NCI-H446 treated with DMSO at 0.1 percent for 48 hours (cell line): ENCODE measurements around the gene MICB.
"Not testable (repeated sequence)": the region's sequence is repeated elsewhere in the genome, so short reads cannot be mapped to it uniquely, and the experiment has no call there.

Source experiments
- DNase-seq: peaks from one replicate; lab custom pipeline; 2025; lab: John Stamatoyannopoulos, UW

Gene MICB

DNA sequence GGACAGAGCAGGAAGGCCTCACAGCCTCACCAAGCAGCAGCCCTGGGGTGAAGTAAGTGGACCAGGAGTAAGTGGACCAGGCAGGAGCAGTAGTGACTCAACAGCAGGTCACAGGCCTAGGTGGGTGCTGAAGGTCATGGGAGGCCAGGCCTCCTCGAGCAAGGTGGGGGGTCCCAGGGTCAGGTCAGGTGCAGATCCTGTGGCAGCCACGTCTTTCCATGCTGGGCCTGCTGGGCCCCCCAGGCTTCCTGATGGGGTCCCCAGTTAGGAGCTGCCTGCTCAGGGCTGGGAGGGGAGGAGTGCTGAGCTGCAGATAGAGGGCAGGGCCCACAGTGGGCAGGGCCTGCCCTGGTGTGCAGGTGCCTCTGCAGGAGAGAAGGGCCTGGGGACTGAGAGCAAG lies 11.1 kb downstream of the MICB start:
- not testable (repeated sequence) for DNase-seq

- DNase-seq: no peak
Measured at GRCh38 chr6:31510007-31510406, 12.1 kb downstream of the MICB start.

DNA sequence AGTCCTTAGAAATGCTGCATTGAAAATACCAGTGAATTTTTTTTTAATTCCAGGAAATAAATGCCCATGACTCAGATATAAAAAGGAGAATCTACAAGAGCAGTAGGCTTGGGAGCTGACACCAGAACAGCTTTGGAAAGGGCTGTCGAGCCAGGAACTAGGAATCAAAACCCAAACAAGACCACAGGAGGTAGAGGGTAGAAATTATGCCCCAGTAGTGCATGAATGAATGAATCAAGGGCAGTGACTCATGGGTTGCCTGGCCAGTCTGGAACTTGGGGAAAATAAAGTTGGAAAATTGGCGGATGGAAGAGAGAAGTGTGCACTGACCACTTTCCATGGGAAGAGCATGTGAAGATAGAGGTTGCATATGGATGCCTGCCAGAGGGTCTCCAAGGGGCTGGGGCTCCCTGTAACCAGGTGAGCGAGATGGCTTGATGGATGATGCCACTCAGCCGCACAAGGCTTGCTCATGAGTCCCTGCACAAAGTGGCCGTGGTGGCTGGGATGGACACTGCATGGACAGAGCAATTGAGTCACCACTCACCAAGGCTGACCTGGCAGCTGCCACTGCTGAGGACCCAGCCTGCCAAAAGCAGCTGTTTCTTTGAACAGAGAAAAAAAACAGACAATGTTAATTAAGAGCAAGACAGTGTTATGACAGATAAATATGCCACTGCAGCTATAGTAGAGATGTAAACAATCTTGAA lies 15.7 kb downstream of the MICB start:
- no peak for DNase-seq

- DNase-seq: no peak
Measured at GRCh38 chr6:31521835-31522234, 23.9 kb downstream of the MICB start.

DNA sequence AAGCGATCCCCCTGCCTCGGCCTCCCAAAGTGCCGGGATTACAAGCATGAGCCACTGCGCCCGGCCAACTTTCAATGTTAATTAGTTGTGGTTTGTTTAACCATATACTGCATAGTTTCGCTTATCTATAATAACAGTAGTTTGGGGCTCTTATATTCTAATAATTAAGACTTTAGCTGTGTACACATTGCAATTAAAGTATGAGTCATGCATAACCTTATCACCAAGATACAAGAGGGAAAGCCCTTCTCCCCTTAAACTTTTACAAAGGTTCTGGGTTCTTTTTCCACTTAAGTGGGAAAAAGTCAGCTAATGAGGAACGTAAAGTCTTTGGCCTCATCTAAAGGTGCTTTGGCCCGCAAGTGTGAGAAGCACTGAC lies 27.6 kb downstream of the MICB start:
- DNase-seq: no peak

DNA sequence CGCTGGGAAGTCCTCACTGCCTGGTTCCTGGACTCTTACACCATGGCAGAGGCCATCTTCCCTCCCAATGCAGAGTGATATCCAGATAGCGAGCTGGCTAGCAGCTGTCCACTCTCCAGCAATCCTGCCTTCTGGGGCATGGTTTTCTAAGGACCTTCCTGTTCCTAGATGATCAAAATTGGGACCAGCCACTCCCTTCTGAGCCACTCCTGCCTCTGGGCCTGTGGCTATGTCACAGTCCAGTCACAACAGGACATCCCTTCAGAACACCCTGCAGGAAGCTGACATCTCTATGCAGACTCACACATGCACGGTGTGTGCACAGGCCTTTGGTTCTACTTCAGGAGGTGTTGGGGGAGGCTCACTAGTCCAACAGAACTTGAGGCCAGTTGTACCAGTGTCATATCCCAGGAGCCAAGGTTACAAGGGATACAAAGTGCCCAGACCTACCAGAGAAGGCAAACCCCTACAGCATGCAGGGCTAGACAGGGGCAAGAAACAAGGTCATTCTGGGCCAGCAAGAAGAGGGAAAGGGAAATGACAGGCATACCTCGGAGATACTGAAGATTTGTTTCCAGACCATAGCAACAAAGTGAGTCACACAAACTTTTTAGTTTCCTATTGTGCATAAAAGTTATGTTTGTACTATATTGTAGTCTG lies 28.1 kb downstream of the MICB start:
- DNase-seq: no peak

GRCh38 chr6:31528307-31528777 lies 30.4 kb downstream of the MICB start:
- no peak for DNase-seq

GRCh38 chr6:31528821-31529328 lies 30.9 kb downstream of the MICB start, which contains the start of gene MCCD1:
MCCD1 (plus strand) TSS chr6:31528962; CDS start chr6:31529015, 53 bp downstream.
- DNase-seq: no peak

- no peak for DNase-seq
Measured at GRCh38 chr6:31529329-31530150, 31.6 kb downstream of the MICB start.

- no peak for DNase-seq
Measured at GRCh38 chr6:31530659-31531058, 32.7 kb downstream of the MICB start.

DNA sequence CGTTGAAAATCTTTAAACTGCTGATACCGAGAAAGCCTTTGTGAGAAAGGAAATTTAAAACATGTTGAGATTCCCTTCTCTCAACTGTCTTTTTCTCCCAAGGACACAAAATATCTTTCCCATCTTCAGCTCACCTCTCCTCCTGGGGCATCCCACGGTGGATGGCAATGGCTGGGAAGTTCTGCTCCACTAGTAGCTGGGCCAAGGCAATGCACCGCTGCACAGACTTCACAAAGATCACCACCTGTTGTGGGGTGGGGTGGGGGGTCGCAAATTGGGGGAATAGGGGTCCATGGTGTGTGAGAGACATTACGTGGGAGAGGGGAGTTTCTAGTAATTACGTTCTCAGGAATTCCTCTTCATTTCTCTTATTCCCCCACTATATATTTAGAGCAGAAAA lies 33.2 kb downstream of the MICB start:
- no peak for DNase-seq

DNA sequence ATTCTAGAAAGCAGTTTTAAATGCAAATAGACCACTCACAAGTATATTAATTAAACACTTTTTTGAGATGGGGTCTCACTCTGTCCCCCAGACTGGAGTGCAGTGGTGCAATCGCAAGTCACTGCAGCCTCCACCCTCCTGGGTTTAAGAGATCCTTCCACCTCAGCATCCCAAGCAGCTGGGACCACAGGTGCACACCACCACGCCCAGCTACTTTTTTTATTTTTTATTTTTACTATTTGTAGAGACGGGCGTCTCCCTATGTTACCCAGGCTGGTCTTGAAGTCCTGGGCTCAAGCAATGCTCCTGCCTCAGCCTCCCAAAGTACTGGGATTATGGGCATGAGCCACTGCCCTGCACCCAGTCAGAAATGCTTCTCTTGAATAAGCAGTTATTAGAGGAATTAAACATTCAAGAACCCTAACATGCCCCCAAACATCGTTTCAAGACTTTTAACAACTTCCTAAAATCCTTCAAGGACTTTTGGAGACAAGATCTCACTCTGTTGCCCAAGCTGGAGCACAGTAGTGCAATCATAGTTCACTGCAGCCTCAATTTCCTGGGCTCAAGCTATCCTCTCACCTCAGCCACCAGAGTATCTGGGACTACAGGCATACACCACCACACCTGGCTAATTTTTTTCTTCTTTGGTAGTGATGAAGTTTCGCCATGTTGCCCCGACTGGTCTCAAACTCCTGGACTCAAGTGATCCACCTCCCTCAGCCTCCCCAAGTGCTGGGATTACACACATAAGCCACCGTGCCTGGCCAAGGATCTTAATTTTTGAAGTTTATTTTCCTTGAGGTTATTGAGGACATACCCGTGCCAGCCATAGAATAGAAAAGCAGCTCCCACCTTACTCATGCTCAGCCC lies 34.1 kb downstream of the MICB start:
- DNase-seq: no peak

DNA sequence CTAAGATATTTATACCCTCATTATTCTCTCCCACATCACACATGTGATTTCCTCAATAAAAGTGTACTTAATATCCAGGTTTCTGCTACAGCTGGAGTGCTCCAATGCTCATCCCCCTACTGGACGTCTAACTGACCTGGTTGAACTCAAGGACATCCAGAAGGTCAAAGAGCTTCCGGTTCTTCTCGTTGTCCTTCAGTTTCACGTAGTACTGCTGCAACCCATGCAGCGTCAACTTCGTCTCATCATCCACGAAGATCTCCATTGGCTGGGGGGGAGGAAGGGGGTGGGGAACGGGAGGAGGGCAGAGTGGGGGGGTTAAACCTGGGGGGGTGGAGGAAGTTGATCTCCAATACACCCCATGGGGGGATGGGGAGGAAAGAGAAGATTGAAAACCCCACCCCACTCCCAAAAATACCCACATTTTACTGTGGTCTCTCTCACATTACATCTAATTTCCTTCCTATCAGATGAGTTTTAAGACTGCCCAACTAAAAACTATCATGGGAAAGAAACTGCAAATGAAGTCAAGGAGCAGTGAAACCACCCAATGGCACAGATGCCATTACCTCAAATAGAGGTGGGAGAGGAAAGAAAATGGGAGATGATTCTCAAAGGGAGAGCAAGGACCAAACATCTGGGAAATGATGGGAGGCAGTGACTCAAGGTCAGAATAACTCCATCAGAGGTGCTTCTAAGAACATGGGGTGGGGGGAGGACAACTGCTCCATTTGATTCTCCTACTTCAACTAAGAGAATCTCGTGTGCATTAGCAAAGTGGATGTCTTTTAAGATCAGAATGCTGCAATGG lies 34.9 kb downstream of the MICB start:
- DNase-seq: no peak

- no peak for DNase-seq
Measured at GRCh38 chr6:31533455-31533841, 35.5 kb downstream of the MICB start.

DNA sequence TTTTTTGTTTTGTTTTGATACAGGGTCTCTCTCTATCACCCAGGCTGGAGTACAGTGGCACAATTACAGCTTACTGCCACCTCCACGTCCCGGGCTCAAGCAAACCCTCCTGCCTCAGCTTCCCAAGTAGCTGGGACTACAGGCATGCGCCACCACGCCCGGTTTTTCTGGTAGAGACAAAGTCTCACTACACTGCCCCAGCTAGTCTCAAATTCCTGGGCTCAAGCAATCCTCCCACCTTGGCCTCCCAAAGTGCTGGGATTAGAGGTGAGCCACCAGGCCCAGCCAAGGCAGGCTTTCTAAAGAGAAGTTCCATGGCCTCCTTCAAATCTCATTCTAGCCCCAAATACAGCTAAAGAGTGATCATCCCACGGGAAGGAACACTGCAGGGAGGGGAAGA lies 36.1 kb downstream of the MICB start:
- DNase-seq: no peak

DNA sequence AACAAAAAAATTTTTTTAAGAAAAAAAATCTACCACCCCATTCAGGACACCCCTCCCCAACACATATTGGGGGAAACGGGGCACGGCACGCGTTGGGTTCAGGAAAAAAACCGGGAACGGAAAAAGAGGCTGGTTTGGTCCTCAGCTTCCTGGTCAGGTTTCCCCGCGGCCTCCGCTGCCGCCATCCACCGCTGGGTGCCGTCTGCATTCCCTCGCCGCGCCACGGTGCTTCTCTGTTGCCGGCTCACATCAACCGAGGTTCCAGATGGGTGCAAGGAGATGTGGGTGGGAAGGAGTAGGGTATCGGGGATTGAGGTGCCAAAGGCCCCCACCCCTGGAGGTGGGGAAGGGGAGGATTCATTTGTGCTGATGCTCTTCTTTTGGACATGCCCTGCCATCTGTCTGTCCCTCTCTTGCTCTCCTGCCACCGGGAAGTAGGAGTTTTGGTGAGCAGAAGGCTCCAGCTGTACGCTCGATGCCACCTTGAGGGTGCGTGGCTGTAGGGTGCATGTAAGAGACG lies 36.6 kb downstream of the MICB start:
- no peak for DNase-seq

DNA sequence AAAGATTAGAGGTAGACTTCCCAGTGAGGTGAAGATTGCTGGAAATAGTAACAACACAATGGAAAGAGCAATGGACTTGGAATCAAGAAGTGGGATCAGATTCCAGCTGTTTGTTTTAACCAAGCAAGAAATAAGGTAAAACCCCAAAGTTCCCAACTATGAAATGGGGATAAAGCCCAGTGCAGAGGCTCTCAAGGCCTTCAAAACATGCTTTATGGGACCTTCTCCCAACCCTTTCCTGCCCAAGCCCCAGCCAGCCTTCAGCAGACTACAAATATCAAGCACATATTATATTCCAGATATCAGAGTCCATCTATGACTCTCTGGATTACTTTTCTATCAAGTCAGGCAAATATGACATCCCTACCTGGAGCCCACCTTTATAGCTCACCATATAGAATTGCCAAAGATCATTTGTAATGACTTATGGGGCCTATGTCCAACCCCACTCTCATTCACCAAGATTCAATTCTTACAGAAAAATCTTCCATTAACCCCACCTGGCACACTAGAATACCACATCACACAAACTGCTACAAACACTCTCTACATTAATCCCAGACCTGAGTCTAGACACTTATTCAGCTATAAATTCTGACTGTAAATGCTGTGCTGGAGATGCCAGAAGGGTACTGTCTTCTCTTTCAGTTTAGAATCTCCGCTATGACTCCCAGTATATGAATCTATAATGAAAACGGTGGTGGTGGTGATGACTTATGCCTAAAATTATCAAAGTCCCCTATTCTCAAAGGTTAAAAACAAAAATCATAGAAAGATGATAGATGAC lies 37.8 kb downstream of the MICB start:
- no peak for DNase-seq

GRCh38 chr6:31538805-31539400 lies 41.0 kb downstream of the MICB start:
- no peak for DNase-seq

DNA sequence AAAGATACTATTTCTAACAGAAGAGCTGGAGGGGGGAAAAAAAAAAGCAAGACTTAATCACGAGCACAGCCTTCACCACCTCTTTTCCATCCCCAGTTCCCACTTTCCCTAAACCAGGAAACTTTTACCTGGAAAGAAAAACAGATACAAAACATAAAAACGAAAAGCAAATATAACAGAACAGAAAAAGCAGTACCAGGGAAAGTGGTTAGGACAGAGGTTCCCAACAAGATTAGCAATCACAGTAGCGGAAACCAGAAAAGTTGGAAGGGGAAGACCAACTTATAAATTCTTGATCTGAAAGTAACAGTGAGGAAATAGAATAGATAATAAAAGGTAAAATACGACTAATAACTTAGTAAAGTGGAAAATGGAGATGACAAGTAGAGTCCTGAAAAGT lies 42.7 kb downstream of the MICB start:
- DNase-seq: no peak
